Muscle of back (tissue), 11 donors: ENCODE measurements around the gene DNAJC7. TPM values are rescaled to one million over a fixed set of nuclear protein-coding genes. Genes with fewer than 3 reads are reported as not detected.
A peak's percentile ranks its signal among the peaks of the same experiment; 100 is the strongest.
"Not testable (repeated sequence)": the region's sequence is repeated elsewhere in the genome, so short reads cannot be mapped to it uniquely, and the experiment has no call there.

Experiments used
- DNase-seq, 3 donors: peaks; one replicate each; pipeline versions ENCODE4 v3.0.0 to v3.0.0-alpha.2; 2013
- polyA plus RNA-seq, 10 donors: library from polyadenylated mRNA; unstranded; fragments of 120-200 nt; gene quantifications; one replicate each; pipeline ENCODE4 v1.2.1, GENCODE V29; 2013; ENCODE audit not compliant: insufficient read length in 10 of 10

DNAJC7 gene
- polyA plus RNA-seq, 10 donors, result 79.1 to 109 (median 91.0) TPM

GRCh38 chr17:42042598-42043319 is 25.5 kb upstream of the DNAJC7 start:
- DNase-seq, result no peak

GRCh38 chr17:42041619-42042018 is 24.4 kb upstream of the DNAJC7 start:
- DNase-seq, result no peak

- DNase-seq, result no peak
Observed at GRCh38 chr17:42040818-42041217, 23.6 kb upstream of the DNAJC7 start.

GRCh38 chr17:42039794-42040763 is 22.8 kb upstream of the DNAJC7 start:
- no peak for DNase-seq

- no peak for DNase-seq
Observed at GRCh38 chr17:42038221-42038973, 21.2 kb upstream of the DNAJC7 start.

- no peak for DNase-seq
Observed at GRCh38 chr17:42034059-42034458, 16.8 kb upstream of the DNAJC7 start.

GRCh38 chr17:42031584-42031983 is 14.3 kb upstream of the DNAJC7 start:
- no peak for DNase-seq

- DNase-seq, result no peak
Observed at GRCh38 chr17:42028791-42029127, 11.5 kb upstream of the DNAJC7 start.

- DNase-seq, result peak in 1 of 3 donors; percentile 31
Observed at GRCh38 chr17:42027961-42028790, 10.9 kb upstream of the DNAJC7 start.

GRCh38 chr17:42027590-42027889 is 10.3 kb upstream of the DNAJC7 start:
- no peak for DNase-seq

- DNase-seq, result peak in 2 of 3 donors; percentile 41 to 75
Observed at GRCh38 chr17:42026857-42027589, 9.8 kb upstream of the DNAJC7 start.

GRCh38 chr17:42025936-42026335 is 8.7 kb upstream of the DNAJC7 start:
- no peak for DNase-seq

- no peak for DNase-seq
Observed at GRCh38 chr17:42025191-42025579, 7.9 kb upstream of the DNAJC7 start.

- DNase-seq, result no peak
Observed at GRCh38 chr17:42023524-42024349, 6.5 kb upstream of the DNAJC7 start.

GRCh38 chr17:42020845-42021244 is 3.6 kb upstream of the DNAJC7 start:
- not testable (repeated sequence) for DNase-seq

- DNase-seq, result peak; percentile 86 to 96 (median 91)
Observed at GRCh38 chr17:42019509-42020404, 2.5 kb upstream of the DNAJC7 start, which contains the start of gene NKIRAS2. NKIRAS2 (plus strand) TSS chr17:42020090; CDS start chr17:42021578, 1,488 bp downstream.

GRCh38 chr17:42018988-42019387 is 1.7 kb upstream of the DNAJC7 start:
- no peak for DNase-seq

GRCh38 chr17:42018339-42018738 is 1.1 kb upstream of the DNAJC7 start:
- DNase-seq, result no peak

- DNase-seq, result no peak
Observed at GRCh38 chr17:42017866-42018200, 594 bp upstream of the DNAJC7 start.
